ENCODE measurements around the gene LENG1. TPM values are rescaled to one million over a fixed set of nuclear protein-coding genes. Genes with fewer than 3 reads are reported as not detected.

The LENG1 gene
- total and polyA plus RNA-seq, 9 of the 15 experiments (the other 6 are each of a cell fraction or from before 2014, with no cell fraction given) = 0.30 to 10.5 (median 4.7) TPM

DNA sequence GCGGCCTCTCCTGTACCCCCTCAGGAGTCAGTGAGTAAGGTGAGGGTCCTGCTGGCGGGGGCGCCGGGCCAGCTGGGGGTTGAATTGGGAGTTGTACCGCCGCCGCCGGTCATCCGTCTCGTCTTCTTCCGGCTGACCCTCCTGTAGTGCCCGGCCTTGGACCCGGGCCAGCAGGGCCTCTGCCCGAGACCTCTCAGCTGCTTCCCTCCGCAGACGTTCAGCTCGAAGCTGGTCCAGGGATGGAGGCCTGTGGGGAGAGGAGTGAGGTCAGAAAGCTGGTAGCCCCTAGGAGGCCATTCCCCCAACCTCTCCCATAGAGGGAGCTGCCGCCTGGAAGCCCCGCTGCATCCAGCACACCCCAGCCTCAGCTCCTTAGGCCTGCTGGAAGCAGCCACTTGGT, 3.8 kb downstream of the LENG1 start:
- no TSS peak for BruUV-seq (replicated peaks)
- in situ Hi-C loops (cut with MboI) = no loop called here
- TF ChIP-seq SUPT5H (IDR thresholded peaks at IDR 0.05) = peak; percentile 0; the same call in 1 of the 2 replicates
- no peak for TF ChIP-seq ZNF695 (CRISPR knock-in tag; IDR thresholded peaks at IDR 0.05)
- TF ChIP-seq KLF1 (tag; IDR thresholded peaks at IDR 0.05) = no peak
- no peak for TF ChIP-seq PATZ1 (CRISPR knock-in tag; IDR thresholded peaks at IDR 0.05; ENCODE audit: borderline replicate concordance)
- TF ChIP-seq CHCHD3 (CRISPR knock-in tag; IDR thresholded peaks at IDR 0.05) = no peak
- TF ChIP-seq TCF15 (CRISPR knock-in tag; IDR thresholded peaks at IDR 0.05) = no peak
- TF ChIP-seq, protein P1, sequence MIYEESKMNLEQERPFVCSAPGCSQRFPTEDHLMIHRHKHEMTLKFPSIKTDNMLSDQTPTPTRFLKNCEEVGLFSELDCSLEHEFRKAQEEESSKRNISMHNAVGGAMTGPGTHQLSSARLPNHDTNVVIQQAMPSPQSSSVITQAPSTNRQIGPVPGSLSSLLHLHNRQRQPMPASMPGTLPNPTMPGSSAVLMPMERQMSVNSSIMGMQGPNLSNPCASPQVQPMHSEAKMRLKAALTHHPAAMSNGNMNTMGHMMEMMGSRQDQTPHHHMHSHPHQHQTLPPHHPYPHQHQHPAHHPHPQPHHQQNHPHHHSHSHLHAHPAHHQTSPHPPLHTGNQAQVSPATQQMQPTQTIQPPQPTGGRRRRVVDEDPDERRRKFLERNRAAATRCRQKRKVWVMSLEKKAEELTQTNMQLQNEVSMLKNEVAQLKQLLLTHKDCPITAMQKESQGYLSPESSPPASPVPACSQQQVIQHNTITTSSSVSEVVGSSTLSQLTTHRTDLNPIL (CRISPR knock-in tag; IDR thresholded peaks at IDR 0.05) = no peak
- TF ChIP-seq POLR2A (conservative IDR thresholded peaks at IDR 0.05) = peak; percentile 28; the same call in 1 of the 2 replicates
- no peak for TF ChIP-seq RNF2 (IDR thresholded peaks at IDR 0.05)
- no peak for TF ChIP-seq HSF4 (CRISPR knock-in tag; IDR thresholded peaks at IDR 0.05; ENCODE audit: borderline replicate concordance)
- no peak for TF ChIP-seq ZNF586 (CRISPR knock-in tag; conservative IDR thresholded peaks at IDR 0.05)
- no peak for TF ChIP-seq SMAD3 (CRISPR knock-in tag; conservative IDR thresholded peaks at IDR 0.05)
- TF ChIP-seq BDP1 (IDR thresholded peaks at IDR 0.05; ENCODE audit: insufficient read depth, insufficient read length) = no peak
- no peak for TF ChIP-seq FUS (optimal IDR thresholded peaks at IDR 0.05; ENCODE audit: low read depth, low read length)
- TF ChIP-seq RAD21 (CRISPR knock-in tag; conservative IDR thresholded peaks at IDR 0.05 in 1 of 2, IDR thresholded peaks at IDR 0.05 in 1 of 2) = no peak
- TF ChIP-seq PPARD (CRISPR knock-in tag; IDR thresholded peaks at IDR 0.05) = no peak
- no peak for TF ChIP-seq SIN3A (IDR thresholded peaks at IDR 0.05; ENCODE audit: borderline replicate concordance in 2 of 2, control insufficient read depth in 1 of 2, low read depth in 2 of 2, low read length in 2 of 2)
- peak; percentile 76 for TF ChIP-seq POLR2G (IDR thresholded peaks at IDR 0.05; ENCODE audit: low read depth, low read length)
- no peak for TF ChIP-seq VEZF1 (CRISPR knock-in tag; IDR thresholded peaks at IDR 0.05)
- no peak for TF ChIP-seq U2AF2 (optimal IDR thresholded peaks at IDR 0.05; ENCODE audit: low read depth, low read length)

More for the DNA sequence above, 3.8 kb downstream of the LENG1 start:
- no peak overlapping the region for H2AFZ ChIP-seq (ENCODE audit: low read depth, low read length)
- peaks cover 10 to 15% of the 10 kb centered on the region in 2 experiments; a peak in 4 of 5 replicates for H3K4me1 ChIP-seq (replicated peaks in 1 of 2; ENCODE audit: control insufficient read depth in 2 of 2, insufficient read depth in 2 of 2, low read length in 2 of 2)
- ATAC-seq (no peak), FAIRE-seq (no peak), DNase-seq (ENCODE audit: extremely low read depth in 1 of 4, low spot score in 3 of 4) (no peak)
- H3K27ac ChIP-seq (ENCODE audit: extremely low read depth, low read depth, low read length) = no peak overlapping the region
- WGBS (ENCODE audit: insufficient coverage, low coverage, missing lambda C conversion rate) = 92% methylated on average over 18 of the region's 19 CpGs
- H3K36me3 ChIP-seq (ENCODE audit: control insufficient read depth, insufficient read depth, low read length) = peaks cover 74% of the 10 kb centered on the region
- no peak overlapping the region for H3K4me2 ChIP-seq (ENCODE audit: insufficient read depth, low read length)
- no peaks in the 10 kb centered on the region for H3K9me3 ChIP-seq (replicated peaks; ENCODE audit: control insufficient read depth, insufficient read depth, low read depth, low read length)
- ChIA-PET CTCF (ENCODE audit: low intra/inter-chr PET ratio) (no interaction called here), POLR2A (interaction anchor here (0.6 to 1.3 kb wide), 4 partner anchors 15 to 279 kb away, joined by 3 read pairs; no protein-coding TSS in a partner anchor)
- no peaks in the 10 kb centered on the region for H3K27me3 ChIP-seq (ENCODE audit: control insufficient read depth in 2 of 2, insufficient read depth in 2 of 2, low read length in 2 of 2)
- intact Hi-C loops (cut with micrococcal nuclease) = no loop called here
- H3K4me3 ChIP-seq = no peak overlapping the region
- no peaks in the 10 kb centered on the region for H3K9me1 ChIP-seq (ENCODE audit: control insufficient read depth, insufficient read depth, low read length)
- no peaks in the 10 kb centered on the region; the same call in 1 of the 2 replicates for H4K20me1 ChIP-seq (replicated peaks; ENCODE audit: control insufficient read depth, insufficient read depth, low read length)
- no peak overlapping the region for H3K9ac ChIP-seq (ENCODE audit: insufficient read depth in 1 of 2, low read depth in 2 of 2, low read length in 2 of 2)
- peaks cover 16% of the 10 kb centered on the region; the same call in 2 of the 3 replicates for H3K79me2 ChIP-seq (ENCODE audit: control insufficient read depth, insufficient read depth, low read length)

Data from K562 (cell line).